Nephron progenitor cell (in vitro differentiated cells): ENCODE data around the gene MACROD2.
"Not testable (repeated sequence)": the region's sequence is repeated elsewhere in the genome, so short reads cannot be mapped to it uniquely, and the experiment has no call there.

Experiments used
- DNase-seq: peaks from one replicate; pipeline ENCODE4 v3.0.0; 2021
- H3K27ac Mint-ChIP-seq: 2 replicates; pipeline ENCODE4 v1.8.0; 2021; ENCODE audit warnings: mild to moderate bottlenecking, moderate library complexity, mixed read lengths
- H3K27me3 Mint-ChIP-seq: 2 replicates; pipeline ENCODE4 v1.8.0; 2021; ENCODE audit warnings: mild to moderate bottlenecking, low read depth, mixed read lengths; ENCODE audit not compliant: poor library complexity
- H3K36me3 Mint-ChIP-seq: 2 replicates; pipeline ENCODE4 v1.8.0; 2021; ENCODE audit warnings: low read depth, mixed read lengths
- H3K4me1 Mint-ChIP-seq: 2 replicates; pipeline ENCODE4 v1.8.0; 2021; ENCODE audit warnings: mixed read lengths
- H3K4me3 Mint-ChIP-seq: 2 replicates; pipeline ENCODE4 v1.8.0; 2021; ENCODE audit warnings: mild to moderate bottlenecking, moderate library complexity, mixed read lengths
- H3K9me3 Mint-ChIP-seq: 2 replicates; pipeline ENCODE4 v1.8.0; 2021; ENCODE audit warnings: mild to moderate bottlenecking, moderate library complexity, mixed read lengths
- CTCF ChIP-seq: fragments of 200-600 bp; sonication (generic); IDR thresholded peaks from 2 replicates; pipeline ENCODE4 v1.5.0; 2021; ENCODE audit warnings: antibody characterized with exemption

MACROD2 gene

GRCh38 chr20:15187612-15188011 is 1192.3 kb downstream of the MACROD2 start:
- Mint-ChIP-seq H3K4me1 (peaks cover 13% of the 10 kb centered on the region), H3K36me3 (no peaks in the 10 kb centered on the region)
- DNase-seq: no peak

GRCh38 chr20:15188415-15188814 is 1193.1 kb downstream of the MACROD2 start:
- TF ChIP-seq CTCF: no peak
- Mint-ChIP-seq H3K27me3 (peaks cover 6% of the 10 kb centered on the region), H3K9me3 (no peaks in the 10 kb centered on the region), H3K27ac (no peak overlapping the region), H3K4me3 (no peak overlapping the region), H3K36me3 (no peaks in the 10 kb centered on the region), H3K4me1 (peaks cover 13% of the 10 kb centered on the region)
- no peak for DNase-seq

More at GRCh38 chr20:15187612-15188011, 1192.3 kb downstream of the MACROD2 start:
- H3K27me3 Mint-ChIP-seq: peaks cover 6% of the 10 kb centered on the region
- no peak for TF ChIP-seq CTCF
- H3K27ac Mint-ChIP-seq: no peak overlapping the region
- H3K9me3 Mint-ChIP-seq: no peaks in the 10 kb centered on the region
- no peak overlapping the region for H3K4me3 Mint-ChIP-seq

- Mint-ChIP-seq H3K36me3 (no peaks in the 10 kb centered on the region), H3K27me3 (peaks cover 4% of the 10 kb centered on the region), H3K4me3 (no peak overlapping the region), H3K9me3 (no peaks in the 10 kb centered on the region), H3K4me1 (peaks cover 6% of the 10 kb centered on the region), H3K27ac (no peak overlapping the region)
- no peak for TF ChIP-seq CTCF
- DNase-seq: no peak
Measured at GRCh38 chr20:15191082-15191723, 1195.9 kb downstream of the MACROD2 start.

- no peak for TF ChIP-seq CTCF
- Mint-ChIP-seq H3K27ac (no peak overlapping the region), H3K36me3 (no peaks in the 10 kb centered on the region), H3K4me1 (no peaks in the 10 kb centered on the region), H3K9me3 (no peaks in the 10 kb centered on the region), H3K27me3 (no peaks in the 10 kb centered on the region), H3K4me3 (no peak overlapping the region)
- DNase-seq: no peak
Measured at GRCh38 chr20:15195378-15195777, 1200.1 kb downstream of the MACROD2 start.

- Mint-ChIP-seq H3K36me3 (no peaks in the 10 kb centered on the region), H3K4me3 (no peak overlapping the region), H3K27ac (no peak overlapping the region), H3K4me1 (no peaks in the 10 kb centered on the region), H3K27me3 (no peaks in the 10 kb centered on the region), H3K9me3 (no peaks in the 10 kb centered on the region)
- no peak for TF ChIP-seq CTCF
- DNase-seq: no peak
Measured at GRCh38 chr20:15196547-15197255, 1201.4 kb downstream of the MACROD2 start.

GRCh38 chr20:15198017-15198416 is 1202.7 kb downstream of the MACROD2 start:
- DNase-seq, H3K4me1 Mint-ChIP-seq, H3K4me3 Mint-ChIP-seq, H3K27ac Mint-ChIP-seq, H3K27me3 Mint-ChIP-seq, H3K9me3 Mint-ChIP-seq, H3K36me3 Mint-ChIP-seq: not testable (repeated sequence)
